ENCODE results near the gene ATRNL1. TPM values are rescaled to one million over a fixed set of nuclear protein-coding genes. Genes with fewer than 3 reads are reported as not detected.
"Not testable (repeated sequence)": the region's sequence is repeated elsewhere in the genome, so short reads cannot be mapped to it uniquely, and the experiment has no call there.

Gene ATRNL1
- total RNA-seq, 4 donors from 2014 or later, result 0.44 to 1.4 (median 1.1) TPM

DNA sequence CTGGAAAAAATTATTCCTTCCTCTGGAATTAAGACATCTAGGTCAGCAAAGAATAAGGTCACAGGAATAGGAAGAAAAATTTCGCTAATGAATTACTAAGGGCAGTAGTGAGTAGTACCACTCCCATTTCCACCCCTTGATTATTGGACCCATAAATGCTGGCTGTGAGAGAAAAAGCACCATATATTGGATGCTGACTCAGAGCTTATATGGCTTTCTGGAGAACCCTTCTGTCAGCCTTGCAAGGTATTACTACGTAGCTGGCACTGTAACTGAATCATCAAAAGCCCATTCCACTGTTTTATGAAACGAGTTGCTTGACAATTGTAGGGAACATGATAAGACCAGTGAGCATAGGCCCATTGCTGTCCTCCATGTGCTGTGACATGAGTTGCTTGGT, 179.3 kb downstream of the ATRNL1 start:
- Histone ChIP-seq H3K4me1 (no peaks in the 10 kb centered on the region), H3K27ac (no peak overlapping the region), H3K9me3 (no peaks in the 10 kb centered on the region), H3K4me3 (no peak overlapping the region), H3K36me3 (no peaks in the 10 kb centered on the region), H3K27me3 (no peaks in the 10 kb centered on the region)
- TF ChIP-seq POLR2A (IDR thresholded peaks at IDR 0.05), result no peak
- TF ChIP-seq EP300 (IDR thresholded peaks at IDR 0.05), result no peak
- TF ChIP-seq, protein P1, sequence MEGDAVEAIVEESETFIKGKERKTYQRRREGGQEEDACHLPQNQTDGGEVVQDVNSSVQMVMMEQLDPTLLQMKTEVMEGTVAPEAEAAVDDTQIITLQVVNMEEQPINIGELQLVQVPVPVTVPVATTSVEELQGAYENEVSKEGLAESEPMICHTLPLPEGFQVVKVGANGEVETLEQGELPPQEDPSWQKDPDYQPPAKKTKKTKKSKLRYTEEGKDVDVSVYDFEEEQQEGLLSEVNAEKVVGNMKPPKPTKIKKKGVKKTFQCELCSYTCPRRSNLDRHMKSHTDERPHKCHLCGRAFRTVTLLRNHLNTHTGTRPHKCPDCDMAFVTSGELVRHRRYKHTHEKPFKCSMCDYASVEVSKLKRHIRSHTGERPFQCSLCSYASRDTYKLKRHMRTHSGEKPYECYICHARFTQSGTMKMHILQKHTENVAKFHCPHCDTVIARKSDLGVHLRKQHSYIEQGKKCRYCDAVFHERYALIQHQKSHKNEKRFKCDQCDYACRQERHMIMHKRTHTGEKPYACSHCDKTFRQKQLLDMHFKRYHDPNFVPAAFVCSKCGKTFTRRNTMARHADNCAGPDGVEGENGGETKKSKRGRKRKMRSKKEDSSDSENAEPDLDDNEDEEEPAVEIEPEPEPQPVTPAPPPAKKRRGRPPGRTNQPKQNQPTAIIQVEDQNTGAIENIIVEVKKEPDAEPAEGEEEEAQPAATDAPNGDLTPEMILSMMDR (IDR thresholded peaks at IDR 0.05), result no peak
- no peak for TF ChIP-seq POLR2AphosphoS5 (IDR thresholded peaks at IDR 0.05)
- no peak for DNase-seq (ENCODE audit: low spot score in 2 of 2)
- 93% methylated on average over 3 of the region's 3 CpGs for WGBS

DNA sequence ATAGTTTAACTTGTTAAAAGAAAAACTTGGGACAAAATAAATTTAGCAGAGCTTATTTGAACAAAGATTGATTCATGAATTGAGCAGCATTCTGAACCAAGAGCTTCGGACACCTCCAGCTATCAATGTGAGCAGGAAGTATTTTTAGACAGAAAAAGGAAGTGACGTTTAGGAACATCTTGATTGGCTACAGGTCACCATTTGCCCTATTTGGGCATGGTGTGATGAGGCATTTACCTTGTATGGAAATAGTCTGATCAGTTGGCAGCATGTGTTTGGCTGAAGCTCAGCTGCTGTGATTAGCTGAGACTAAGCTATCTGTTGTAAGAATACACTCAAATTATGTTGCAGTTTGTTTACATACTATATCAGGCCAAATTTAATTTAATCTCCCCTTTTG, 185.1 kb downstream of the ATRNL1 start:
- Histone ChIP-seq H3K27me3 (no peaks in the 10 kb centered on the region), H3K9me3 (no peaks in the 10 kb centered on the region), H3K4me3 (no peak overlapping the region), H3K27ac (no peak overlapping the region), H3K36me3 (no peaks in the 10 kb centered on the region), H3K4me1 (no peaks in the 10 kb centered on the region)
- 62% methylated on average over 2 of the region's 2 CpGs for WGBS
- no peak for DNase-seq (ENCODE audit: low spot score in 2 of 2)
- TF ChIP-seq, protein P1 (IDR thresholded peaks at IDR 0.05), result no peak
- TF ChIP-seq POLR2A (IDR thresholded peaks at IDR 0.05) (no peak), EP300 (IDR thresholded peaks at IDR 0.05) (no peak), POLR2AphosphoS5 (IDR thresholded peaks at IDR 0.05) (no peak)

DNA sequence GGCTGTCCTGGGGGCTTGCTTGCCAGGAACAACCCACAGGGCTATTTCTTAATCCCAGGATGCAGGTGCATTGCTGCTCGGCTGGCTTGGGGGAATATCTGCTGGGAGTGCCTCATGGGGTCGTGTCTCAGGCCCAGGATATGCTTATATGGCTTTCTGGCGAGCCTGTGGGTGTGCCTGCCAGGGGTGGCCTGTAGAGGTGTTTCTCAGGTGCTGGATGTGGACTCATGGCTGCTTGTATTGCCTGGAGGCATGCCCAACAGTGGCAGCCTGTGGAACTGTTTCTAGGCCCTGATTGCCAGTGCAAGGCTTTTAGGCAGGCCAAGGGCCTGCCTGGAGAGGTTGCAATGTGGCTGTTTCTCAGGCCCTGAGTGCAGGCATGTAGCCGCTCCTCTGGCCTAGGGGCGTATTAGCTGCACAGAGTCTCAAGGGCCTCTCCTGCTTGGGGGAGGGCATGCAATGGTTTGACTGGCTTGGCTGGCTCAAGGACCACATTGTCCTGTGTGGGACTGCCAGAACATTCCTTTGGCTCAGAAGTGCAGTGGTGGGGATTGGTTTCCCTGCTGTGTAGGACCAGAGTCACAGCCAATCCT, 202.1 kb downstream of the ATRNL1 start:
- WGBS, result 69% methylated on average over 2 of the region's 5 CpGs
- Histone ChIP-seq H3K36me3 (no peaks in the 10 kb centered on the region), H3K9me3 (no peaks in the 10 kb centered on the region), H3K27me3 (no peaks in the 10 kb centered on the region), H3K4me3 (no peak overlapping the region), H3K27ac (no peak overlapping the region), H3K4me1 (no peaks in the 10 kb centered on the region)
- no peak for DNase-seq (ENCODE audit: low spot score in 2 of 2)
- TF ChIP-seq, protein P1 (IDR thresholded peaks at IDR 0.05), result no peak
- no peak for TF ChIP-seq EP300 (IDR thresholded peaks at IDR 0.05)
- no peak for TF ChIP-seq POLR2A (IDR thresholded peaks at IDR 0.05)
- no peak for TF ChIP-seq POLR2AphosphoS5 (IDR thresholded peaks at IDR 0.05)

DNA sequence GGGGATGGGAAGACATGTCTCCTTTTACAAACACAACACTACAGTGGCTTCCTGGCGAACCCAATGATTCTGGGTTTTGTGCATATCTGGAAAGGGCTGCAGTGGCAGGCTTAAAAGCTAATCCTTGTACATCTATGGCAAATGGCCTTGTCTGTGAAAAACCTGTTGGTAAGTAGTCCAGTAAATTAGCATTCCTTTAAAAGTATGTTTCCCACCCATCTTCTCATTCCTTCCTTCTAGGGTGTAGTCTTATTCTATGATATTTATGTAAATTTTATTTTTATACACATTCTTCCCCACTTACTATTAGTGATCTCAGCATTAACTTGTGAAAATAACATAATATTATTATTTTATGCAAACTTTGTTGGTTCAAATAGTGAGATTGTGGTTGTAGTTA, 206.9 kb downstream of the ATRNL1 start:
- TF ChIP-seq, protein P1 (IDR thresholded peaks at IDR 0.05), result no peak
- TF ChIP-seq POLR2A (IDR thresholded peaks at IDR 0.05), result no peak
- TF ChIP-seq EP300 (IDR thresholded peaks at IDR 0.05), result no peak
- no peak for TF ChIP-seq POLR2AphosphoS5 (IDR thresholded peaks at IDR 0.05)
- H3K36me3 ChIP-seq, result no peaks in the 10 kb centered on the region
- 74% methylated on average over 1 of the region's 1 CpG for WGBS
- no peak for DNase-seq (ENCODE audit: low spot score in 2 of 2)
- no peaks in the 10 kb centered on the region for H3K4me1 ChIP-seq
- no peaks in the 10 kb centered on the region for H3K9me3 ChIP-seq
- no peak overlapping the region for H3K4me3 ChIP-seq
- no peak overlapping the region for H3K27ac ChIP-seq
- H3K27me3 ChIP-seq, result no peaks in the 10 kb centered on the region

DNA sequence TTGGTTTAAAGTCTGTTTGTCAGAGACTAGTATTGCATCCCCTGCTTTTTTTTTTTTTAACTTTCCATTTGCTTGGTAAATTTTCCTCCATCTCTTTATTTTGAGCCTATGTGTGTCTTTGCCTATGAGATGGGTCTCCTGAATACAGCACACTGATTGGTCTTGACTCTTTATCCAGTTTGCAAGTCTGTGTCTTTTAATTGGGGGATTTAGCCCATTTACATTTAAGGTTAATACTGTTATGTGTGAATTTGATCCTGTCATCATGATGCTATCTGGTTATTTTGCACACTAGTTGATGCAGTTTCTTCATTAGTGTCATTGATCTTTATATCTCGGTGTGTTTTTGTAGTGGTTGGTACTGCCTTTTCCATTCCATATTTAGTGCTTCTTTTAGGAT, 226.5 kb downstream of the ATRNL1 start:
- H3K36me3 ChIP-seq; H3K27me3 ChIP-seq; DNase-seq (ENCODE audit: low spot score in 2 of 2); H3K9me3 ChIP-seq; H3K4me1 ChIP-seq; H3K27ac ChIP-seq; H3K4me3 ChIP-seq: not testable (repeated sequence)
- WGBS, result 88% methylated on average over 1 of the region's 1 CpG

DNA sequence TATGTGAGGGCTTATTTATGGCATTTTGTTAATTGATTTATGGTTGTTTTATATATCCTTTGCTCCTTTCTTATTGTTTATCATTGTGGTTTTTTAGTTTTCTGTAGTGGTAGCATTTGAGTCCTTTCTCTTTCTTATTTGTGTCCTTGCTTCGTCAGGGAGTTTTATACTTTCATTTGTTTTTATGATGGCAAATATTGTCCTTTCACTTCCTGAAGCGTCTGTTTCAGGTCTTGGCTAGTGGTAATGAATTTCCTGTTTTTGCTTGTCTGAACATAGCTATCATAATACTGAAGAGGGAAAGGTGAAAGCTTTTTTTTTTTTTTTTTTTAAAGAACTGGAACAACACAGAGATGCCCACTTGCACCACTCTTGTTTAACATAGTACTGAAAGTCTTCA, 228.2 kb downstream of the ATRNL1 start:
- no peak for DNase-seq (ENCODE audit: low spot score in 2 of 2)
- Histone ChIP-seq H3K4me1 (no peaks in the 10 kb centered on the region), H3K9me3 (peaks cover 3% of the 10 kb centered on the region), H3K27ac (no peak overlapping the region), H3K36me3 (no peaks in the 10 kb centered on the region), H3K4me3 (no peak overlapping the region), H3K27me3 (no peaks in the 10 kb centered on the region)
- 27% methylated on average over 2 of the region's 2 CpGs for WGBS
- TF ChIP-seq POLR2AphosphoS5 (IDR thresholded peaks at IDR 0.05), result no peak
- no peak for TF ChIP-seq POLR2A (IDR thresholded peaks at IDR 0.05)
- TF ChIP-seq EP300 (IDR thresholded peaks at IDR 0.05), result no peak
- TF ChIP-seq, protein P1 (IDR thresholded peaks at IDR 0.05), result no peak

Data from suprapubic skin (tissue), 4 donors.